Measurements from ENCODE around the gene NOS3. TPM values are rescaled to one million over a fixed set of nuclear protein-coding genes. Genes with fewer than 3 reads are reported as not detected.

The NOS3 gene
- polyA plus RNA-seq, 1 experiment = 1.3 TPM

DNA sequence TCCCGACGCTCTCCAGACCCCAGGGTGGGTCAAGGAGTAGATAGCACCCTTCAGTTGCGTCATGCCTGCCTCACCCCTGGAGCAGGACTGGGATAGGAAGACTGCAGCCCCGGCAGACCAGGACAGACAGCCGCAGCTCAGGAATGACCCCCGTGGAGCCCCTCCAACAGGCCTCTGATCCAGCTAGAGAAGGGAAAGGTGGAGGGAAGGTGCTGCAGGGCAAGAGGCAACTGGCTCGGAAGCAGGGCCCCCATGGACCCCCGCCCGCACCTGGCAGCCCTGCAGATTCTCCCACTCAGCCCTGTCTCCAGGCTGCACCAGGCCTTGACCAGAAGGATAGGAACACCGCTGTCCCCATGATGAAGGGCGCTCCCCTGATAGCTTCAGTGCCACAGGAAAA, 20.4 kb upstream of the NOS3 start:
- Histone ChIP-seq H3K4me3 (ENCODE audit: low read depth, low read length) (no peak overlapping the region), H3K27me3 (ENCODE audit: control insufficient read depth, insufficient read depth, low read length) (peaks cover 11% of the 10 kb centered on the region), H3K36me3 (ENCODE audit: control insufficient read depth, insufficient read depth, low read length) (no peaks in the 10 kb centered on the region)
- CTCF ChIA-PET = interaction anchor here (1.0 to 1.1 kb wide), 2 partner anchors 10 to 40 kb away, joined by 3 to 5 read pairs; no protein-coding TSS in a partner anchor
- no peak for DNase-seq (ENCODE audit: low read depth)
- POLR2A ChIA-PET = no interaction called here
- TF ChIP-seq, protein P1, sequence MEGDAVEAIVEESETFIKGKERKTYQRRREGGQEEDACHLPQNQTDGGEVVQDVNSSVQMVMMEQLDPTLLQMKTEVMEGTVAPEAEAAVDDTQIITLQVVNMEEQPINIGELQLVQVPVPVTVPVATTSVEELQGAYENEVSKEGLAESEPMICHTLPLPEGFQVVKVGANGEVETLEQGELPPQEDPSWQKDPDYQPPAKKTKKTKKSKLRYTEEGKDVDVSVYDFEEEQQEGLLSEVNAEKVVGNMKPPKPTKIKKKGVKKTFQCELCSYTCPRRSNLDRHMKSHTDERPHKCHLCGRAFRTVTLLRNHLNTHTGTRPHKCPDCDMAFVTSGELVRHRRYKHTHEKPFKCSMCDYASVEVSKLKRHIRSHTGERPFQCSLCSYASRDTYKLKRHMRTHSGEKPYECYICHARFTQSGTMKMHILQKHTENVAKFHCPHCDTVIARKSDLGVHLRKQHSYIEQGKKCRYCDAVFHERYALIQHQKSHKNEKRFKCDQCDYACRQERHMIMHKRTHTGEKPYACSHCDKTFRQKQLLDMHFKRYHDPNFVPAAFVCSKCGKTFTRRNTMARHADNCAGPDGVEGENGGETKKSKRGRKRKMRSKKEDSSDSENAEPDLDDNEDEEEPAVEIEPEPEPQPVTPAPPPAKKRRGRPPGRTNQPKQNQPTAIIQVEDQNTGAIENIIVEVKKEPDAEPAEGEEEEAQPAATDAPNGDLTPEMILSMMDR (IDR thresholded peaks at IDR 0.05; ENCODE audit: insufficient read depth, low read depth, low read length) = no peak

- peaks cover 16% of the 10 kb centered on the region for H3K27me3 ChIP-seq (ENCODE audit: control insufficient read depth, insufficient read depth, low read length)
- H3K36me3 ChIP-seq (ENCODE audit: control insufficient read depth, insufficient read depth, low read length) = no peaks in the 10 kb centered on the region
- CTCF ChIA-PET = interaction anchor here (0.7 to 1.1 kb wide), 2 partner anchors 9 to 21 kb away, joined by 3 to 5 read pairs; no protein-coding TSS in a partner anchor
- TF ChIP-seq, protein P1 (IDR thresholded peaks at IDR 0.05; ENCODE audit: insufficient read depth, low read depth, low read length) = no peak
- H3K4me3 ChIP-seq (ENCODE audit: low read depth, low read length) = no peak overlapping the region
- POLR2A ChIA-PET = no interaction called here
- DNase-seq (ENCODE audit: low read depth) = no peak
These were observed 19.4 kb upstream of the NOS3 start for GRCh38 chr7:150971242-150972022.

DNA sequence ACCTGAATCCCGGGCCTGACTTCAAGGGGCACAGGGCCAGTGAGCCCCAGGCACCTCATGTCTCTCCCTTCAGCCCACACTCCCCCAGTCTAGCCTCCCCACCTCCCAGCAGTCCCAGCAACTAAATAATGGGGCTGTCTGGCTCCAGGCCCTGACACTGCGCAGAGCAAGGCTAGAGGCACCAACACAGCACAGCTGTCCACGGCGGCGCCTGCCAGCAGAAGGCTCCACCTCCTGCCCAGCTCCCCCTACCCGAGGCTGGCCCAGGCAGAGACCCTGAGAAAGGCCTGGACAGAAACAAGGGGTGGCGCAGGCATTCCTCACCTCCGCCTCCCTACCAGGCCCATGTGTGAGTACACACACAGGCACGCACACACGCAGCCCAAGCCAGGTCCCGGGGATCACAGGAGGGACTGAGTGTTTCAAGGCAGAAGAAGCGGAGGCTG, 18.8 kb upstream of the NOS3 start:
- Histone ChIP-seq H3K4me3 (ENCODE audit: low read depth, low read length) (no peak overlapping the region), H3K27me3 (ENCODE audit: control insufficient read depth, insufficient read depth, low read length) (peaks cover 22% of the 10 kb centered on the region), H3K36me3 (ENCODE audit: control insufficient read depth, insufficient read depth, low read length) (no peaks in the 10 kb centered on the region)
- CTCF ChIA-PET = interaction anchor here (4.3 kb wide), 1 partner anchor 13 kb away, joined by 23 read pairs; no protein-coding TSS in a partner anchor
- TF ChIP-seq, protein P1 (IDR thresholded peaks at IDR 0.05; ENCODE audit: insufficient read depth, low read depth, low read length) = no peak
- POLR2A ChIA-PET = no interaction called here
- no peak for DNase-seq (ENCODE audit: low read depth)

GRCh38 chr7:150972741-150973140, 18.1 kb upstream of the NOS3 start:
- DNase-seq (ENCODE audit: low read depth) = no peak
- Histone ChIP-seq H3K36me3 (ENCODE audit: control insufficient read depth, insufficient read depth, low read length) (no peaks in the 10 kb centered on the region), H3K4me3 (ENCODE audit: low read depth, low read length) (no peak overlapping the region), H3K27me3 (ENCODE audit: control insufficient read depth, insufficient read depth, low read length) (peaks cover 26% of the 10 kb centered on the region)
- TF ChIP-seq, protein P1 (IDR thresholded peaks at IDR 0.05; ENCODE audit: insufficient read depth, low read depth, low read length) = no peak
- CTCF ChIA-PET = interaction anchor here (1.3 to 4.3 kb wide), 2 partner anchors 13 to 74 kb away, joined by 5 to 23 read pairs; no protein-coding TSS in a partner anchor
- POLR2A ChIA-PET = no interaction called here

- H3K36me3 ChIP-seq (ENCODE audit: control insufficient read depth, insufficient read depth, low read length) = no peaks in the 10 kb centered on the region
- CTCF ChIA-PET = interaction anchor here (1.3 to 4.3 kb wide), 2 partner anchors 12 to 75 kb away, joined by 5 to 23 read pairs; no protein-coding TSS in a partner anchor
- TF ChIP-seq, protein P1 (IDR thresholded peaks at IDR 0.05; ENCODE audit: insufficient read depth, low read depth, low read length) = no peak
- H3K27me3 ChIP-seq (ENCODE audit: control insufficient read depth, insufficient read depth, low read length) = peaks cover 28% of the 10 kb centered on the region
- POLR2A ChIA-PET = no interaction called here
- DNase-seq (ENCODE audit: low read depth) = no peak
- no peak overlapping the region for H3K4me3 ChIP-seq (ENCODE audit: low read depth, low read length)
These were observed 17.0 kb upstream of the NOS3 start for GRCh38 chr7:150973571-150974451.
